OCI-LY7 (cell line): ENCODE data around the gene GJC2.

Source experiments
- CTCF ChIP-seq: fragments of 200-600 bp; sonication (generic); conservative IDR thresholded peaks from 2 replicates; pipeline ENCODE4 v1.5.1; 2014; ENCODE audit warnings: mild to moderate bottlenecking, antibody characterized with exemption, low read length, moderate library complexity, mixed read lengths
- EZH2phosphoT487 ChIP-seq: fragments of 200-600 bp; sonication (generic); IDR thresholded peaks from 2 replicates; pipeline ENCODE4 v1.6.1; 2018; ENCODE audit warnings: low read depth, borderline replicate concordance, mild to moderate bottlenecking, mixed run types, antibody characterized with exemption, low read length, moderate library complexity, mixed read lengths

GRCh38 chr1:228147768-228148167 lies 2.0 kb upstream of the GJC2 start:
- TF ChIP-seq CTCF (no peak), EZH2phosphoT487 (no peak)
